Neural cell (in vitro differentiated cells): ENCODE results near the gene GLT8D1.

ENCODE experiments used
- EP300 ChIP-seq: fragments of 450-650 bp; conservative IDR thresholded peaks from 2 replicates; pipeline ENCODE4 v1.6.1; 2014; ENCODE audit warnings: antibody characterized with exemption, mild to moderate bottlenecking, moderate library complexity; ENCODE audit not compliant: poor library complexity, severe bottlenecking
- EZH2 ChIP-seq: fragments of 200-600, 300-800 bp; shearing (Covaris generic), sonication (generic); IDR thresholded peaks from 2 replicates; pipeline ENCODE4 v1.6.1; 2014; ENCODE audit warnings: antibody characterized with exemption, low read length, borderline replicate concordance, mild to moderate bottlenecking; ENCODE audit not compliant: insufficient read depth, poor library complexity, severe bottlenecking
- RAD21 ChIP-seq: fragments of 450-650 bp; conservative IDR thresholded peaks from 2 replicates; pipeline ENCODE4 v1.6.1; 2014; ENCODE audit warnings: antibody characterized with exemption, mild to moderate bottlenecking, moderate library complexity
- TF ChIP-seq, protein P1 (sequence below): fragments of 450-650 bp; IDR thresholded peaks from 2 replicates; pipeline ENCODE4 v1.5.1; 2014; ENCODE audit warnings: antibody characterized with exemption, mild to moderate bottlenecking, moderate library complexity; ENCODE audit not compliant: poor library complexity, severe bottlenecking

DNA sequence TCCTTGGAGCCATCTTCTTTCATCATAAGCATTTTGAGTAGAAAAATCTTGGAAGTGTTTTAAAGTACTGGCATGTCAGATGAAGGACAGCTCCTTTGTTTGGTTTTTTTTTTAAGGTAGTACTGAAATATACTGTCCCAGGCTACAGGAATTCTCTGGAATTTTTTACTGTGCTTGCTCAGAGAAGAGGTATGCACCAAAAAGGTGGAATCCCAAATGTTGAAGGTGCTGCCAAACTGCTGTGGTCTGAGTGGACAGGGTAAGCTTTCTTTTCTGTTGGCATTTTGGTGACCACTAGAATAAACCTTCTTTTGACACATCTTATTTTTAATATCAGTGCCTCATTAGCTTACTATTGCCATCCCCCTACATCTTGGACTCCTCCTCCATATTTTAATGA is 12.5 kb downstream of the GLT8D1 start:
- TF ChIP-seq, protein P1, sequence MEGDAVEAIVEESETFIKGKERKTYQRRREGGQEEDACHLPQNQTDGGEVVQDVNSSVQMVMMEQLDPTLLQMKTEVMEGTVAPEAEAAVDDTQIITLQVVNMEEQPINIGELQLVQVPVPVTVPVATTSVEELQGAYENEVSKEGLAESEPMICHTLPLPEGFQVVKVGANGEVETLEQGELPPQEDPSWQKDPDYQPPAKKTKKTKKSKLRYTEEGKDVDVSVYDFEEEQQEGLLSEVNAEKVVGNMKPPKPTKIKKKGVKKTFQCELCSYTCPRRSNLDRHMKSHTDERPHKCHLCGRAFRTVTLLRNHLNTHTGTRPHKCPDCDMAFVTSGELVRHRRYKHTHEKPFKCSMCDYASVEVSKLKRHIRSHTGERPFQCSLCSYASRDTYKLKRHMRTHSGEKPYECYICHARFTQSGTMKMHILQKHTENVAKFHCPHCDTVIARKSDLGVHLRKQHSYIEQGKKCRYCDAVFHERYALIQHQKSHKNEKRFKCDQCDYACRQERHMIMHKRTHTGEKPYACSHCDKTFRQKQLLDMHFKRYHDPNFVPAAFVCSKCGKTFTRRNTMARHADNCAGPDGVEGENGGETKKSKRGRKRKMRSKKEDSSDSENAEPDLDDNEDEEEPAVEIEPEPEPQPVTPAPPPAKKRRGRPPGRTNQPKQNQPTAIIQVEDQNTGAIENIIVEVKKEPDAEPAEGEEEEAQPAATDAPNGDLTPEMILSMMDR: no peak
- TF ChIP-seq EZH2 (no peak), EP300 (no peak), RAD21 (no peak)
